AML-193 (cell line): Measurements from ENCODE around the gene GRIA3.
"Not testable (repeated sequence)": the region's sequence is repeated elsewhere in the genome, so short reads cannot be mapped to it uniquely, and the experiment has no call there.

Experiments used
- DNase-seq, 2 experiments: peaks; one replicate each; lab custom pipeline; 2025; lab: John Stamatoyannopoulos, UW

The GRIA3 gene

GRCh38 chrX:123464709-123465108, 280.6 kb downstream of the GRIA3 start:
- no peak for DNase-seq

DNA sequence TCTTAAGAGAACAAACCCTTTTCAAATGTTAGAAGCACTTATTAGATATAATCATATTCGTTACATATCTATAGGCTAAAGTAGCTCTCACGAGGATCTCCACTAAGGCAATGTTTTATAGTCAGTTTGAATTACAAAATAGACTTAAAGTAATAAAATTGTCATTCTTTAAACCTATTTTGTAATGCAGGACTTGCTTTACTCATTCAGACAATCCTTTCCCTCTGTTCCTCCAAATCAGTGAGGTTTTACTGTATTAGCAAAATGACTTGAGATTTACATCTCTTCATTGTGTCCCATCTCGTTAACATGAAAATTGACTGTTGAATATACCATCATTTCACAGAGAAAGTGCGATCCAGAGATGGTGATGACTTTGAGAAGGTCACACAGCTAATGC, 284.4 kb downstream of the GRIA3 start:
- DNase-seq = no peak

GRCh38 chrX:123475068-123475724, 291.1 kb downstream of the GRIA3 start:
- DNase-seq = no peak

DNA sequence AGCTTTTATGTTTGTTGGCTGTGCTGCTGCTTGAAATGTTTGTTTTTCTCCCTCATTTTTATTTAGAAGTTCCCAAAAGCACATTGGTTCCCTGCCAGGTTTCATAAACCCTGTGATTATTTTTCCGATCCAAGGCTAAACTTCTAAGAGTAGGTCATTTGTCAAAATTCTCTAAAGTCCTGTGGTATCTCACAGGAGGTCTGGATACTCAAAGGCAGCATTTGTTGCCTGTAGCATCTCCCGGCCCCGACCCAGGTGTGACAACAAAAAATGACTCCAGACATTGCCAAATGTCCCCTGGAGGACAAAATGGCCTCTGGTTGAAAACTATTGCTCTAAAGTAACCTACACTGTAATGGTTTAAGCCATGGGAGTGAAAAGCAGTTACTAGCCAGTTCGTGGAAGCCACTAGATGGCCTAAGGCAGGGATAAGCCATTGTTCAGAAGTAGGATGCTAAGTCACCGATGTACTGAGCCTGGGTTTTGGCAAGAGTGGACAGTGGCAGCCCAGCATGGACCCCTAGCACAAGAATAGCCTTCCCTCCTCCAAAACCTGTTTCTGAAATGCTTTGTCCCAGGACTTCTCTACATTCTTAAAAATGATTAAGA, 292.6 kb downstream of the GRIA3 start:
- no peak for DNase-seq

DNA sequence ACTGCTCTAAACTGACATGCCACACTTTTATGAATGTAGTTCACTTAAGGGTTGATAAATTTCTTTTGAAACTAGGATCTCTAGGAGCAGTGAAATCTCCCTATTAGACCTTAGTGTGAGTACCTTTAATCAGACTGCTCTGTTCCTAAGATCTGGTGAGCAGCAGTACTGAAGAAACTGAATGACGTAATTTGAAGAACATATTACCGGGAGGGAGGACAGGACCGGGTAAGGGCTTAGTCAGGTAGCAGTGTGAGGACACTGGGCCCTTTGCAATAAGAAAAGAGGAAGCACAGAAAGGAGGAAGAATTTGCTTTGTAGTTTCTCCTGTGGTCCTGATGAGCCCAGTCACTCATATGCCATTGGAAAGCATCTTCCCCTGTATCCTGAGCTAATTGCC, 293.6 kb downstream of the GRIA3 start:
- DNase-seq = no peak

DNA sequence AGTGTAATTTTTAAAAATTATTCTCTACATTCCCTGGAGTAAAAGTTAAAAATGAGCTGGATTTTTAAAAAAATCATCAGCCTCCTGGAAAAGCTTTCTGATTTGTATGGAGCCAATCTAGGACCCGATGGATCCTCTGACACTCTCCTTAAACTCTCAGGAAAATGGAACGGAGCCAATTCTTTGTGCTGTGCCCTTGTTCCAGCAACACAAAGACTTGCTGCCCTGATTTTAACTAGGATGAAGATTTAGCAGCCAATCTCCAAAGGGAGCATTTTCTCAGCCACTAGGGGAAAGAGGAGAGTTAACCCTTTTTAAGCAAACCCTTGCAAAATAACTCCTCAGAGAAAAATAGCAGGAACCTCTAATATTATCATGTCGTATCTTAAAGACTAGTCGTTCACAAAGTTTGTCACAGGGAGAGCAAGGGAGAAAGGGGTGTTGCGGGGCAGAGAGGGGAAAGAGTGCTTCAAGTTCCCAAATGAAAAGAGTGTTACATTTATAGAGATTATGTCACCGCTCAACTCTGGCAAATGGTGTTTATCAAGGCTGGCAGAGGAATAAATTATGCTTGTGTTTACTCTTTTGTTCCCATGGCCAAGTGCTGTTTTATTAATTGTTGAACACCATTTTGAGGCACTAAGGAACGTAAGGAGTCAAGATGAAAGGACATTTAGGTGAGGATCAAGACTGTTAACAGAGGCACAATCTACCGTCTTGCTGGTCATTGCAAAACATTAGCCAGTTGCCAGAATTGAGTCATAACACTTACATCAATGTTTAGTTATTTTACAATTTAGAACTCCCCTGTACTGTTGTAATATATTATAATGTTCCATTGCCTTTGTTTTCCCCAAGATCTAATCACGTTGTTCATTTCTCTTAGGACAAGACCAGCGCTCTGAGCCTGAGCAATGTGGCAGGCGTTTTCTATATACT, 298.1 kb downstream of the GRIA3 start:
- DNase-seq = no peak

- no peak for DNase-seq
Observed at GRCh38 chrX:123486297-123486696, 302.2 kb downstream of the GRIA3 start.

- no peak for DNase-seq
Observed at GRCh38 chrX:123487236-123487635, 303.2 kb downstream of the GRIA3 start.

DNA sequence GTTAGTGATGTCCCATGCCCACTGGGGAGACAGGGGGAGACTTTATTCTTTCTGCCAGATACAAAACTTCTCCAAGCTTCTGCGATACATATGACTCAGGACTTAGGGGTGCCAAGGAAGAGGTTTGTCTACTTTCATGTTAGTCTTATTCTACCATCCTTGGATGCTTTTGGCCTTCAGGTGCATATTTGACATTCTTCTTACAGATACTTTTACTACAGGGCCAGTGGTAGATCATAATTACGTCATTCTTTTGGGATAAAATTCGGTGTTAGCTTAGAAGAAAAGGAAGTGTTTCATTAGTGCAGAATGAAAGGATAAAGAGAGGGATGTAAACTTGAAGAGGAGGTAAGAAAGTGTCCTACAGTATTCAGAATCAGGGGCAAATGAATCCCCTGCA, 303.6 kb downstream of the GRIA3 start:
- DNase-seq = no peak

- no peak for DNase-seq
Observed at GRCh38 chrX:123489011-123489410, 304.9 kb downstream of the GRIA3 start.

DNA sequence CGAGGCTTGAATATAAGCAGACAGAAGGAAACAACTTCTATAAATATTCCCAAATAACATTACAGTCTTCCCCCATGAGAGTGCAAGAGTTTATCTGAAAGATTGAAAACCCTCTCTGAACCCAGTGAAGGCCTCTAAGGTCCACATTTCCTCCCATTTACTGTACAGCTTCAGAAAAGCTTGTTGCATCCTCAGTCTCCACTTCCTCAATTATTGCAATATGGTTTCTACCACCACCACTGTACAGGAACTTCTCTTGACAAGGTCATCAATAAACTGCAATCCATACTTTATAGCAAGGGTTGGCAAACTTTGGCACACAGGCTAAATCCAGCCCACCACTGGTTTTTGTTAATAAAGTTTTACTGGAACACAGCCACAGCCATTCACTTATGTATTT, 309.8 kb downstream of the GRIA3 start:
- no peak for DNase-seq

- DNase-seq = no peak
Observed at GRCh38 chrX:123499787-123500186, 315.7 kb downstream of the GRIA3 start.

DNA sequence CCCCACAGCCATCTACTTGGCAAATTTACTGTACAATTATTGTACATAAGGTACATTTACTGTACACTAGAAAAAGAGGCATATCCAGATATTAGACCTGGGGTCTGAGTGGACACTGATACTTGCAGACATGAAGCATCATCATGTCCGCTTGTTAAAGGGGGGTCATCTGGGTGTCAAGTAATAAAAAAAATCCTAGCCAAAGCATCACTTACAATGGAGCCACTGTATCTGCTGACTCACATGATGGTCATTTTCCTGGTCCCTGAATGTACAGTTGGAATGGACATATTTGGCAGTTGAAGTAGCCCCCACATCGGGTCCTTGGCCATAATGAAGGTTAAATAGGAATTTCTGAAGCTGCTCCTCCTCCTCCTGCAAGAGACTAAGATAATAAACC, 320.0 kb downstream of the GRIA3 start:
- no peak for DNase-seq

- no peak for DNase-seq
Observed at GRCh38 chrX:123504630-123505270, 320.7 kb downstream of the GRIA3 start.

- no peak for DNase-seq
Observed at GRCh38 chrX:123513585-123514278, 329.7 kb downstream of the GRIA3 start.

DNA sequence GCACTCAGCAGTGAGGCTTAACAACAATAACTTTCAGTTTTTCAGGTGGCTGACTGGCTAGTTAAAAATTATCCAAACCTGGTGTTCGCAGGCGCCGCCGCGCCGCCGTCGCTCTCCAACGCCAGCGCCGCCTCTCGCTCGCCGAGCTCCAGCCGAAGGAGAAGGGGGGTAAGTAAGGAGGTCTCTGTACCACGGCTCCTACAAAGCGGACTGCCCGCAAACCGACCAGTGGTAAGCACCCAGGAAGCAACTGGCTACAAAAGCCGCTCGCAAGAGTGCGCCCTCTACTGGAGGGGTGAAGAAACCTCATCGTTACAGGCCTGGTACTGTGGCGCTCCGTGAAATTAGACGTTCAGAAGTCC, 330.2 kb downstream of the GRIA3 start:
- DNase-seq = not testable (repeated sequence)

DNA sequence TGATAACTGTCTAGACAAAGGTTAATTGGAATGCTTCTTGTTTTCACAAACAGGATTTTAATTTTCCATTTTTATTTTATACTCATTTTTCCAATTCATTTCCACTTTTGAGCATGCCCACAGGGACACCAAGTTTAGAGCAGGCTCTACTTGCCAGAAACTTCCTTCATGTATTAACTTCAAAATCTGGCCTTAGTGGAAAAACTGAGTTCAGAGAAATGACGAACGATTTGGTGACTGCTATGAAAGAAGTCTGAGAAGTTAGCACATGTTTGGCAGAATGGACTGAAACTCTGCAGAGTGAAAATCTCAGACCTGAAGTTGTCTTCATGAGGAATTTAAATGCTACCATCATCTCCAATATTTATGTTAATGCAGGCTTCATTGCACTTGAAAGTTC, 334.7 kb downstream of the GRIA3 start:
- DNase-seq = no peak

DNA sequence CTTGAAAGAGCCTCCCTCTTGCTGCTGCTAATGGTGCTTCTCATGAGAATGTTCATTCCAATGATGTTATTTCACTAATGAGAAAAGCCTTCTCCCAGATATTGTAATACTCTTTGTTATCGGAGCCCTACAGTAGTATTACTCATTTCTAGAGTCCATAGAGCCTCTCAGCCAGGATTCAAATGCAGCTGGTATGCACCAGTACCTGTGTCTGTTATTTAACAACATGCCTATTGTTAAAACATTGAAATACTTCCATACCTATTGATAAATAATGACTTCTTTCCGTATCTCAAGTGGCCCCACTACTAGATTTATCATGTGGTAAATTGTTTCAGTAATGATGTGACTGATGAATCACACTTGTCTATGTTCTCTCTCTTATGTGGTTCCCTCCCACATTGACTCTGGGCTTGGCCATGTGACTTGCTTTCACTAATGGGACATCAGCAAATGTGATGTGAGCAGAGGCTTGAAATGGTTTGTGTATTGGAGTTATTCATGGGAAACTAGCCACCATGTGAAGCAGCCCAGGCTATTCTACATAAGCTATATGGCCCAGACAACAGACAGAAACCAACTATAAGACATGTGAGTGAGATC, 341.1 kb downstream of the GRIA3 start:
- DNase-seq = no peak

- DNase-seq = not testable (repeated sequence)
Observed at GRCh38 chrX:123530726-123531125, 346.6 kb downstream of the GRIA3 start.
